Neural cell (in vitro differentiated cells): Measurements from ENCODE around the gene LCAT. TPM values are rescaled to one million over a fixed set of nuclear protein-coding genes. Genes with fewer than 3 reads are reported as not detected.

Source experiments
- H2AFZ ChIP-seq: fragments of 200-600, 300-800 bp; sonication (generic), shearing (Covaris generic); 2 replicates; pipeline ENCODE4 v1.6.0; 2014; ENCODE audit warnings: low read depth, mild to moderate bottlenecking, antibody characterized with exemption, low read length, moderate library complexity
- H3F3A ChIP-seq: fragments of 200-600 bp; shearing (Covaris generic); 2 replicates; pipeline ENCODE4 v1.6.1; 2016; ENCODE audit warnings: mild to moderate bottlenecking, moderate library complexity, mixed read lengths, antibody characterized with exemption, low read length; ENCODE audit not compliant: insufficient read depth, poor library complexity, severe bottlenecking
- H3K27ac ChIP-seq: fragments of 200-600, 300-800 bp; sonication (generic), shearing (Covaris generic); 2 replicates; pipeline ENCODE4 v1.5.1; 2014; ENCODE audit warnings: mild to moderate bottlenecking, low read length, moderate library complexity
- H3K27me3 ChIP-seq: fragments of 300-800, 200-600 bp; sonication (generic), shearing (Covaris generic); 2 replicates; pipeline ENCODE4 v1.6.0; 2014; ENCODE audit warnings: mild to moderate bottlenecking, low read depth, low read length, moderate library complexity; ENCODE audit not compliant: insufficient read depth
- H3K36me3 ChIP-seq: fragments of 300-800, 200-600 bp; sonication (generic), shearing (Covaris generic); 2 replicates; pipeline ENCODE4 v1.5.1; 2014; ENCODE audit warnings: mild to moderate bottlenecking, antibody characterized with exemption, low read length, moderate library complexity; ENCODE audit not compliant: insufficient read depth
- H3K4me2 ChIP-seq: fragments of 300-800, 200-600 bp; sonication (generic), shearing (Covaris generic); 2 replicates; pipeline ENCODE4 v1.6.0; 2014; ENCODE audit warnings: mild to moderate bottlenecking, low read length
- H3K4me3 ChIP-seq: fragments of 300-800, 200-600 bp; sonication (generic), shearing (Covaris generic); 2 replicates; pipeline ENCODE4 v1.5.1; 2014; ENCODE audit warnings: mild to moderate bottlenecking, low read length, moderate library complexity
- H3K79me2 ChIP-seq: fragments of 200-600 bp; shearing (Covaris generic); replicated peaks from 2 replicates; pipeline ENCODE4 v1.6.0; 2014; ENCODE audit warnings: mild to moderate bottlenecking, low read length, moderate library complexity; ENCODE audit not compliant: insufficient read depth
- H3K9ac ChIP-seq: fragments of 300-800, 200-600 bp; sonication (generic), shearing (Covaris generic); 2 replicates; pipeline ENCODE4 v1.6.1; 2016; ENCODE audit warnings: mild to moderate bottlenecking, low read length, mixed read lengths
- H3K9me2 ChIP-seq: fragments of 200-600 bp; shearing (Covaris generic); 2 replicates; pipeline ENCODE4 v1.6.1; 2016; ENCODE audit warnings: mild to moderate bottlenecking, low read length, mixed read lengths; ENCODE audit not compliant: insufficient read depth
- H3K9me3 ChIP-seq: fragments of 200-600, 300-800 bp; sonication (generic), shearing (Covaris generic); 2 replicates; pipeline ENCODE4 v1.6.1; 2016; ENCODE audit warnings: mild to moderate bottlenecking, mixed run types, low read length, moderate library complexity, mixed read lengths
- H4K20me1 ChIP-seq: fragments of 200-600 bp; shearing (Covaris generic); 2 replicates; pipeline ENCODE4 v1.6.1; 2016; ENCODE audit warnings: mild to moderate bottlenecking, mixed run types; ENCODE audit not compliant: insufficient read depth
- EP300 ChIP-seq: fragments of 450-650 bp; conservative IDR thresholded peaks from 2 replicates; pipeline ENCODE4 v1.6.1; 2014; ENCODE audit warnings: antibody characterized with exemption, mild to moderate bottlenecking, moderate library complexity; ENCODE audit not compliant: poor library complexity, severe bottlenecking
- EZH2 ChIP-seq: fragments of 200-600, 300-800 bp; shearing (Covaris generic), sonication (generic); IDR thresholded peaks from 2 replicates; pipeline ENCODE4 v1.6.1; 2014; ENCODE audit warnings: antibody characterized with exemption, low read length, borderline replicate concordance, mild to moderate bottlenecking; ENCODE audit not compliant: insufficient read depth, poor library complexity, severe bottlenecking
- MXI1 ChIP-seq: fragments of 450-650 bp; conservative IDR thresholded peaks from 2 replicates; pipeline ENCODE4 v1.6.1; 2014; ENCODE audit warnings: antibody characterized with exemption, mild to moderate bottlenecking; ENCODE audit not compliant: poor library complexity, severe bottlenecking
- POLR2AphosphoS5 ChIP-seq: IDR thresholded peaks from 2 replicates; pipeline ENCODE4 v1.6.1; 2012
- RAD21 ChIP-seq: fragments of 450-650 bp; conservative IDR thresholded peaks from 2 replicates; pipeline ENCODE4 v1.6.1; 2014; ENCODE audit warnings: antibody characterized with exemption, mild to moderate bottlenecking, moderate library complexity
- SMC3 ChIP-seq: fragments of 450-650 bp; conservative IDR thresholded peaks from 2 replicates; pipeline ENCODE4 v1.6.1; 2014; ENCODE audit warnings: antibody characterized with exemption, mild to moderate bottlenecking, moderate library complexity; ENCODE audit not compliant: poor library complexity
- TAF1 ChIP-seq: IDR thresholded peaks from 2 replicates; pipeline ENCODE4 v1.6.1; 2012; ENCODE audit warnings: low read depth
- polyA plus RNA-seq: library from polyadenylated mRNA; depleted of rRNA; stranded (reverse); fragments of >200 nt; gene quantifications from 2 replicates; pipeline ENCODE4 v1.2.3, GENCODE V29; 2014
- TF ChIP-seq, protein P1 (sequence below): fragments of 450-650 bp; IDR thresholded peaks from 2 replicates; pipeline ENCODE4 v1.5.1; 2014; ENCODE audit warnings: antibody characterized with exemption, mild to moderate bottlenecking, moderate library complexity; ENCODE audit not compliant: poor library complexity, severe bottlenecking
- TF ChIP-seq, protein P2 (sequence below): IDR thresholded peaks from 2 replicates; pipeline ENCODE4 v1.6.1; 2012; ENCODE audit warnings: borderline replicate concordance

Gene LCAT
- polyA plus RNA-seq, 1 donor from 2014 or later, result 0.32 TPM

DNA sequence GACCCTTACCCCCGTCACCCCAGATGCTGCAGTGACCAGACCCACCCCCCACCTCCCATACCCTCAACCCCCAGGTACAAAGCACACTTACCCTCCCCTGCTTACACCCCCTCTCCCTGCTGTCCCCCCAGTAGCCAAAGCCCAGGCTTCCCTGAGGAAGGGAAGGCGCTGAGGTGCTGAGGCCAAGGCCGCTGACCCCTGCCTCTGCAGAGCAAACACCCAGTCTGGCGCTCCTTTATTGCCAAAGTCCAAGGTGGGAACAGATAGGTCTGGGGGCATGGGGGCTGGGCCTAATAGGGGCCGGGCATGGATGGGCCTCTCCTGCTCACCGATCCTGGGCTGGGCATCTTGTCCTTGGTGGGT is 683 bp downstream of the LCAT start:
- H3K4me3 ChIP-seq, result no peak overlapping the region

DNA sequence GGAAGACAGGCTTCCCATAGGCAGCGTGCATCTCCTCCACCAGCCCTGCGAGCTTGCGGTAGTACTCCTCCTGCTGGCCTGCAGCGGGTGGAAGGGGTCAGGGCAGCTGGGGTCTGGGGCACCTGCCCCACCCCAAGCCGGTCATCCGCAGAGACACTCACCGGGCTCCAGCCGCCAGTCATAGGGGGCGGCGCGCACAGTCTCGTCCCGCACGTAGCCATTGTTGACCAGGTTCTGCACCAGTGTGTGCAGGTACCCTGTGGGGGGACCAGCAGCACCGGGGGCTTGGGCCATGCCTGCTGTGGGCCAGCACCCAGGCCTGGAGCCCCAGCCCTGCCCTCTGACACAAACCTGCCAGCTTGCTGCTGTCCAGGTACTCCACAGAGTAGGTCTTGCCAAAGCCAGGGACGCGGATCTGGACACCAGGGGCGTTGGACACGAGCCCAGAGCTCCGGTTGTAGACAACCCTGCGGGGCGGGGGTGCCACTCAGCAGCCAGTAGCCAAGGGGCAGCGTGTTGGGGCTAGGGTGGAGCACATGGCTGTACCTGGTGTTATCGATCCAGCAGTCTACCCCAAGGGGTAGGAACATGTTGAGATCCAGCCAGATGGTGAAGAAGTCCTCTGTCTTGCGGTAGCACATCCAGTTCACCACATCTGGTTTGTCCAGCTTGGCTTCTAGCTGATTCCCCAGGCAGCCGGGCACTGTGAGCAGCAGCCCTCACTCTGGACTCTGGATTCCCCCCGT is 1.2 kb downstream of the LCAT start:
- TF ChIP-seq EP300 (no peak), RAD21 (no peak), MXI1 (no peak), EZH2 (no peak), SMC3 (no peak), TAF1 (no peak), POLR2AphosphoS5 (no peak)
- TF ChIP-seq, protein P1, sequence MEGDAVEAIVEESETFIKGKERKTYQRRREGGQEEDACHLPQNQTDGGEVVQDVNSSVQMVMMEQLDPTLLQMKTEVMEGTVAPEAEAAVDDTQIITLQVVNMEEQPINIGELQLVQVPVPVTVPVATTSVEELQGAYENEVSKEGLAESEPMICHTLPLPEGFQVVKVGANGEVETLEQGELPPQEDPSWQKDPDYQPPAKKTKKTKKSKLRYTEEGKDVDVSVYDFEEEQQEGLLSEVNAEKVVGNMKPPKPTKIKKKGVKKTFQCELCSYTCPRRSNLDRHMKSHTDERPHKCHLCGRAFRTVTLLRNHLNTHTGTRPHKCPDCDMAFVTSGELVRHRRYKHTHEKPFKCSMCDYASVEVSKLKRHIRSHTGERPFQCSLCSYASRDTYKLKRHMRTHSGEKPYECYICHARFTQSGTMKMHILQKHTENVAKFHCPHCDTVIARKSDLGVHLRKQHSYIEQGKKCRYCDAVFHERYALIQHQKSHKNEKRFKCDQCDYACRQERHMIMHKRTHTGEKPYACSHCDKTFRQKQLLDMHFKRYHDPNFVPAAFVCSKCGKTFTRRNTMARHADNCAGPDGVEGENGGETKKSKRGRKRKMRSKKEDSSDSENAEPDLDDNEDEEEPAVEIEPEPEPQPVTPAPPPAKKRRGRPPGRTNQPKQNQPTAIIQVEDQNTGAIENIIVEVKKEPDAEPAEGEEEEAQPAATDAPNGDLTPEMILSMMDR, result no peak
- TF ChIP-seq, protein P2, sequence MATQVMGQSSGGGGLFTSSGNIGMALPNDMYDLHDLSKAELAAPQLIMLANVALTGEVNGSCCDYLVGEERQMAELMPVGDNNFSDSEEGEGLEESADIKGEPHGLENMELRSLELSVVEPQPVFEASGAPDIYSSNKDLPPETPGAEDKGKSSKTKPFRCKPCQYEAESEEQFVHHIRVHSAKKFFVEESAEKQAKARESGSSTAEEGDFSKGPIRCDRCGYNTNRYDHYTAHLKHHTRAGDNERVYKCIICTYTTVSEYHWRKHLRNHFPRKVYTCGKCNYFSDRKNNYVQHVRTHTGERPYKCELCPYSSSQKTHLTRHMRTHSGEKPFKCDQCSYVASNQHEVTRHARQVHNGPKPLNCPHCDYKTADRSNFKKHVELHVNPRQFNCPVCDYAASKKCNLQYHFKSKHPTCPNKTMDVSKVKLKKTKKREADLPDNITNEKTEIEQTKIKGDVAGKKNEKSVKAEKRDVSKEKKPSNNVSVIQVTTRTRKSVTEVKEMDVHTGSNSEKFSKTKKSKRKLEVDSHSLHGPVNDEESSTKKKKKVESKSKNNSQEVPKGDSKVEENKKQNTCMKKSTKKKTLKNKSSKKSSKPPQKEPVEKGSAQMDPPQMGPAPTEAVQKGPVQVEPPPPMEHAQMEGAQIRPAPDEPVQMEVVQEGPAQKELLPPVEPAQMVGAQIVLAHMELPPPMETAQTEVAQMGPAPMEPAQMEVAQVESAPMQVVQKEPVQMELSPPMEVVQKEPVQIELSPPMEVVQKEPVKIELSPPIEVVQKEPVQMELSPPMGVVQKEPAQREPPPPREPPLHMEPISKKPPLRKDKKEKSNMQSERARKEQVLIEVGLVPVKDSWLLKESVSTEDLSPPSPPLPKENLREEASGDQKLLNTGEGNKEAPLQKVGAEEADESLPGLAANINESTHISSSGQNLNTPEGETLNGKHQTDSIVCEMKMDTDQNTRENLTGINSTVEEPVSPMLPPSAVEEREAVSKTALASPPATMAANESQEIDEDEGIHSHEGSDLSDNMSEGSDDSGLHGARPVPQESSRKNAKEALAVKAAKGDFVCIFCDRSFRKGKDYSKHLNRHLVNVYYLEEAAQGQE, result no peak
- H3K4me3 ChIP-seq, result no peak overlapping the region
- H2AFZ ChIP-seq, result no peak overlapping the region
- no peaks in the 10 kb centered on the region for H3K79me2 ChIP-seq
- H3K36me3 ChIP-seq, result no peaks in the 10 kb centered on the region
- no peaks in the 10 kb centered on the region for H3K9me3 ChIP-seq
- no peaks in the 10 kb centered on the region for H3K9me2 ChIP-seq
- no peak overlapping the region for H3K9ac ChIP-seq
- no peaks in the 10 kb centered on the region for H3K27me3 ChIP-seq
- H3K27ac ChIP-seq, result no peak overlapping the region
- H3K4me2 ChIP-seq, result no peak overlapping the region
- no peaks in the 10 kb centered on the region for H4K20me1 ChIP-seq
- H3F3A ChIP-seq, result no peaks in the 10 kb centered on the region

More for the DNA sequence above, 683 bp downstream of the LCAT start:
- Histone ChIP-seq H3F3A (no peaks in the 10 kb centered on the region), H3K36me3 (no peaks in the 10 kb centered on the region), H3K9ac (no peak overlapping the region), H3K4me2 (no peak overlapping the region), H3K9me2 (no peaks in the 10 kb centered on the region), H2AFZ (no peak overlapping the region), H3K27me3 (no peaks in the 10 kb centered on the region), H3K79me2 (no peaks in the 10 kb centered on the region), H4K20me1 (no peaks in the 10 kb centered on the region), H3K9me3 (no peaks in the 10 kb centered on the region), H3K27ac (no peak overlapping the region)
- TF ChIP-seq RAD21 (no peak), MXI1 (no peak), SMC3 (no peak), TAF1 (no peak), EP300 (no peak), POLR2AphosphoS5 (no peak), EZH2 (no peak)
- TF ChIP-seq, protein P1, result no peak
- TF ChIP-seq, protein P2, result no peak
